HepG2 (cell line): ENCODE measurements around the gene CHPF. TPM values are rescaled to one million over a fixed set of nuclear protein-coding genes. Genes with fewer than 3 reads are reported as not detected.

ENCODE experiments used
- FOXK2 ChIP-seq: fragments of 450-650 bp; IDR thresholded peaks from 2 replicates; pipeline ENCODE4 v1.6.1; 2016
- FOXM1 ChIP-seq: sonication (generic); formaldehyde crosslinking; IDR thresholded peaks from 2 replicates; pipeline ENCODE4 v1.5.0; 2020; ENCODE audit warnings: missing genetic modification reagents
- HDAC1 ChIP-seq: sonication (generic); formaldehyde crosslinking; IDR thresholded peaks from 2 replicates; pipeline ENCODE4 v1.5.1; 2020; ENCODE audit warnings: mild to moderate bottlenecking, missing genetic modification reagents
- HNF1B ChIP-seq: sonication (generic); formaldehyde crosslinking; IDR thresholded peaks from 2 replicates; pipeline ENCODE4 v1.5.1; 2020; ENCODE audit warnings: mild to moderate bottlenecking, moderate library complexity, missing genetic modification reagents
- HNF4A ChIP-seq: sonication (generic); formaldehyde crosslinking; IDR thresholded peaks from 2 replicates; pipeline ENCODE4 v1.4.0; 2020; ENCODE audit warnings: missing genetic modification reagents
- IKZF4 ChIP-seq: sonication (generic); formaldehyde crosslinking; IDR thresholded peaks from 2 replicates; pipeline ENCODE4 v1.5.1; 2020; ENCODE audit warnings: borderline replicate concordance, mild to moderate bottlenecking, low read depth, missing genetic modification reagents; ENCODE audit errors: not compliant biosample characterization
- KDM2A ChIP-seq: sonication (generic); formaldehyde crosslinking; IDR thresholded peaks from 2 replicates; pipeline ENCODE4 v1.4.0; 2020; ENCODE audit warnings: low read depth, missing genetic modification reagents, borderline replicate concordance
- PHF5A ChIP-seq: IDR thresholded peaks from one replicate; pipeline ENCODE4 v1.6.1; 2018; ENCODE audit warnings: low read depth, missing genetic modification reagents; ENCODE audit not compliant: unreplicated experiment
- PRPF4 ChIP-seq: fragments of 200-400 bp; formaldehyde crosslinking; IDR thresholded peaks from 2 replicates; pipeline ENCODE4 v1.6.1; 2016; ENCODE audit warnings: low read length, low read depth; ENCODE audit not compliant: poor library complexity, severe bottlenecking
- SOX6 ChIP-seq, 2 experiments: fragments of 450-650 bp in 1 of 2; sonication (generic) in 1 of 2; formaldehyde crosslinking in 1 of 2; IDR thresholded peaks; 2 replicates each; pipeline versions ENCODE4 v1.4.0 to v1.6.1; 2017 to 2020; ENCODE audit warnings: antibody characterized with exemption in 1 of 2, mild to moderate bottlenecking in 1 of 2, missing genetic modification reagents in 1 of 2
- TEAD3 ChIP-seq: optimal IDR thresholded peaks from 2 replicates; pipeline ENCODE3; 2016; ENCODE audit warnings: borderline replicate concordance
- ZNF136 ChIP-seq: sonication (generic); formaldehyde crosslinking; IDR thresholded peaks from 2 replicates; pipeline ENCODE4 v1.8.1; 2022; ENCODE audit warnings: low read depth, mild to moderate bottlenecking, moderate library complexity, missing genetic modification reagents
- ZNF281 ChIP-seq: sonication (generic); formaldehyde crosslinking; IDR thresholded peaks from 2 replicates; pipeline ENCODE4 v1.4.0; 2020; ENCODE audit warnings: missing genetic modification reagents, borderline replicate concordance
- ZNF44 ChIP-seq: sonication (generic); formaldehyde crosslinking; IDR thresholded peaks from 2 replicates; pipeline ENCODE4 v1.5.1; 2020; ENCODE audit warnings: mild to moderate bottlenecking, missing genetic modification reagents
- ZNF605 ChIP-seq: sonication (generic); formaldehyde crosslinking; IDR thresholded peaks from 2 replicates; pipeline ENCODE4 v1.8.0; 2022; ENCODE audit warnings: mild to moderate bottlenecking, missing genetic modification reagents
- ZNF687 ChIP-seq: sonication (generic); formaldehyde crosslinking; IDR thresholded peaks from 2 replicates; pipeline ENCODE4 v1.5.1; 2020; ENCODE audit warnings: mild to moderate bottlenecking, missing genetic modification reagents, moderate library complexity
- ZNF777 ChIP-seq: sonication (generic); formaldehyde crosslinking; IDR thresholded peaks from 2 replicates; pipeline ENCODE4 v1.4.0; 2020; ENCODE audit warnings: missing genetic modification reagents
- ZNF891 ChIP-seq: sonication (generic); formaldehyde crosslinking; IDR thresholded peaks from 2 replicates; pipeline ENCODE4 v1.5.0; 2020; ENCODE audit warnings: mild to moderate bottlenecking, missing genetic modification reagents
- polyA plus RNA-seq, 8 experiments: library from polyadenylated mRNA; depleted of rRNA in 3 of 8; stranded (reverse) in 7 of 8; unstranded in 1 of 8; fragments of >200 nt; fragmentation: Illumina TruSeq in 4 of 8; extraction: Trizol in 4 of 8; gene quantifications; 2 replicates each; pipeline versions ENCODE4 v1.2.1 to v1.2.3, GENCODE V29; 2011 to 2016; ENCODE audit warnings: low read depth in 4 of 8, missing spikeins in 1 of 8, mixed read lengths in 1 of 8; ENCODE audit not compliant: insufficient read depth in 1 of 8
- total RNA-seq, 5 experiments: library from RNA; depleted of rRNA; stranded (reverse); fragments of >200 nt; fragmentation: Illumina TruSeq; extraction: Trizol; gene quantifications; 2 replicates each; pipeline ENCODE4 v1.2.3, GENCODE V29; 2016; ENCODE audit warnings: low read depth in 1 of 5

The CHPF gene
- total and polyA plus RNA-seq, 2 of the 13 experiments (the other 11 are each of a cell fraction or from before 2014, with no cell fraction given), result 79.6 to 111 TPM

- peak; percentile 70; the same call in 1 of the 2 replicates for TF ChIP-seq ZNF687 (CRISPR knock-in tag)
- TF ChIP-seq PHF5A, result peak; percentile 90
- no peak for TF ChIP-seq PRPF4
- peak; percentile 20; the same call in 1 of the 2 replicates for TF ChIP-seq ZNF281 (CRISPR knock-in tag)
- 0 out of 2 replicates have a peak, but pooled peaks have one; percentile 22 for TF ChIP-seq ZNF891 (CRISPR knock-in tag)
- TF ChIP-seq IKZF4 (CRISPR knock-in tag), result no peak
- peak; percentile 67 for TF ChIP-seq KDM2A (CRISPR knock-in tag)
- TF ChIP-seq HNF4A (CRISPR knock-in tag), result peak; percentile 32; the same call in 1 of the 2 replicates
- TF ChIP-seq ZNF605 (CRISPR knock-in tag), result 0 out of 2 replicates have a peak, but pooled peaks have one; percentile 23
- no peak for TF ChIP-seq ZNF136 (CRISPR knock-in tag)
- TF ChIP-seq SOX6 (IDR thresholded peaks at IDR 0.05), result no peak
- 0 out of 2 replicates have a peak, but pooled peaks have one; percentile 23 for TF ChIP-seq SOX6 (CRISPR knock-in tag; IDR thresholded peaks at IDR 0.05)
- 0 out of 2 replicates have a peak, but pooled peaks have one; percentile 30 for TF ChIP-seq HNF1B (CRISPR knock-in tag)
- no peak; the same call in 1 of the 2 replicates for TF ChIP-seq FOXK2
- TF ChIP-seq FOXM1 (CRISPR knock-in tag), result no peak
- TF ChIP-seq ZNF777, result peak; percentile 90
- peak; percentile 33; the same call in 1 of the 2 replicates for TF ChIP-seq HDAC1
- TF ChIP-seq ZNF44 (CRISPR knock-in tag), result no peak
- peak; percentile 36 for TF ChIP-seq TEAD3 (CRISPR knock-in tag)
These were observed 33.7 kb downstream of the CHPF start (continued) for GRCh38 chr2:219509780-219510511.
